ENCODE measurements around the gene KCNJ3.

The KCNJ3 gene

DNA sequence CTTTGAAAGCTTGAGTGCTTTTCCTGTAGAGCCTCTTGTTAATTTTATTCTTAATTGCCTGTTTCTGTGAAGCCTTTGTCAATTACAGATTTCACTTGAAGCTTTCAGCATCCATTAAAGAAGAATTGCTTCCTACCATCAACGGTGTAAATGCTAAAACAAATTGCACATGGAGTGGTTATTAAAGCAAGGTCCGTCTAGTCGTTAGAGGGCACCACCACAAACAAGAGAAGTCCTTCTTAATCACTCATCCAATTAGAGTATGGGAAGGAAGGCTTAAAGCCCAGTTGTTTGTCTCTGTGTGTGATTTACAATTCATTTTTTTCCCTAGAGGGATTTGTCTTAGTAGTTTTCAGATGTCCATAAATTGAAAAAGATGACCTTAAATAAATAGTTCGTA, 1.6 kb downstream of the KCNJ3 start:
- H3K4me3 ChIP-seq = peak overlapping the region in 1 of 7 experiments; percentile 33
- H3K27ac ChIP-seq = no peak overlapping the region

DNA sequence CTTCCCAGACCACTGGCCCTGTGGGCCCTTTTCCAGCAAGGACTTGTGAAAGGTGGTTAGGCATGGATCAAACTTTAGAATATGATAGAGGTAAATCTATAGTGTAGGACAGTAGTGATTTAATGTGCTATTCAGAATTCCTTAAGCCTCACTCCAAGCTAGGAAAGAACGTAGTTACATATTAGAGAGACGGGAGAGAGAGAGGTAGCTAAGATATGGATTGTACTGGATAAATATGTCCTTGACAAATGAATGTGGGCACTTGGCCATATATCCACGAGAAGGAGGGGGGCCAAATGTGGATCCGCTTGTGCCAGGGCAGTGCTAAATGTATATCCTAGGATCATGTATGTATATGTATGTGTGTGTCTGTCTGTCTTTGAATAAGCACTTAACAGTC, 6.5 kb downstream of the KCNJ3 start:
- peak overlapping the region in 1 of 21 experiments; percentile 42 for H3K27ac ChIP-seq

DNA sequence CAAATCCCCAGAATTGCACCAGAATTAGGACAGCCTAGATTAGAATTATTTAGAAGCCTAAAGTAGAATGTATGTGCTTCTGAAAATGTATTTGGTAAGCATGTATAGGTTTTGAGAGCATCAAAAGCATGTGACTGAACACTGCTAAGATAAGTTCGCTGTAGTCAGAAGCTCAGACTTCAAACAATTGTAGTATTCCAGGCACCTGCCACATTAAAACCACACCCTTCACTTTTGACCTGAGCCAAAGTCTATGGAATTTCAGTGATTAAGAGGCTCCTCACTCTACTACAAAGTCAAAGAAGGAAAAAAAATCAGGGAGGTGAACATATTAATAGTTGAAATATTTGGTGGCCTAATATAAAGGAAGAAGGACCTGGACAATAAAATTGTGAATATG, 8.2 kb downstream of the KCNJ3 start:
- Histone ChIP-seq H3K27ac (no peak overlapping the region), H3K4me3 (no peak overlapping the region)

More for the DNA sequence above, 6.5 kb downstream of the KCNJ3 start:
- H3K4me3 ChIP-seq = no peak overlapping the region

DNA sequence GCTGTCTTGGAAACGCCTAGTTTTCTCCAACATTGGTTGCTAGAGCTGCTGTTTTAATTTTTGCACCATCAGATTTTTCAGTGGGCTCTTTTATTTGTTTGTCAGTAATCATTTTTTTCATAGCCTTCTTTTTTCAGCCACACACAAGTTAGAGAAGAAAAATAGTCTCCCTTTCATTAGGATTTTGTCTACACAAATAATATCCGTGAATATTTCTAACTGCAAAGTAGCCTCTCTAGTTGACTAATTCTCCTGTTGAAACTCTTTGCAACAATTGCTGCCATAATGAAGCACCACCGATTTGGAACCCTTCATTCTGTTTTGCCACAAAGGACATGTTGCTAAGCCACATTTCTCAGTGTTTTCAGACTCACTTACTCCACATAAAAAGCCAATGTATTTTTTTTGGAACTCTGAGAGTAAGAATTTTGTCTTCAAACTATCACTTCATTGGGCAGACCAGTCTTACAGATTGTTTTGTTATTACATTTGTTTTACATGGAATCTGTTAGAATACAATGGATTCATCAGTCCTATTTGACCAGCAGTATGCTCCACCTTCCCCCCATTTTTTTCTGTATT, 9.6 kb downstream of the KCNJ3 start:
- Histone ChIP-seq H3K4me3 (no peak overlapping the region), H3K27ac (no peak overlapping the region)

DNA sequence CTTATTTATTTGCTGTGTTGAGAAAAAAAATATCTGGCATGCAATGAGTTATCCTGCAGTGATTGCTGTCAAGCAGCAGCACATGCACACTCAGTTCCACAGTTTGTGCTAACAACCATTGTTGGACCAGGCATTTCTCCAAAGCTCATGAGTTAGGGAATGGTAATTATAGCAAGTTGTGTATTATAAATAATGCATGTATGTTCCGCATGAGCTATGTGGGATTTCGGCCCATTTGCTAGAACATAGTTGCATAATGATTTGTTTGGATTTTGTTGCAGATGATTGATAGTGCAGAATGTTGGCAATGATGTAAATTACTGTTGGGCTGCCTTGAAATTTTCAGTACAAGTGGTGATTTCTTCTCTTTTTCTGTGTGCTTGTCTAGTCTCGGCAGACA, 10.7 kb downstream of the KCNJ3 start:
- Histone ChIP-seq H3K4me3 (peak overlapping the region in 1 of 7 experiments; percentile 9), H3K27ac (no peak overlapping the region)

DNA sequence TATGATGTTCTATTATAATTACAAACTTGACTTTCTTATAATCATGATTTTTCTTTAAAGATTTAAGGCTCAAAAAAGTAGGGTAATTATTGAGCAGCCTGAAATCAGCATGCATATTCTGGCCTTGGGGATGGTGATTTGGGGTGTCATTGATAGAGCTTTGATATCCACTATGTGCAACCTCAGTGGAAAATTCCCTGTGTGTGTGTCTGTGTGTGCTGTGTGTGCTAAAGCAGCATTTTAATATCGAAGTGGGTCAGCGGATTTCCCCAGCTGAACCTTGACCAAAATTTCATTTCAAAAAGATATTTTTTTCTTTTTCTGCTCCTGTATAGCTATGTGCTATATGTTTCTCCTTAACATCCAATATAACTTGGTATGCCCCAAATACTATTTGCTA, 11.6 kb downstream of the KCNJ3 start:
- peak overlapping the region in 1 of 7 experiments; percentile 9 for H3K4me3 ChIP-seq
- no peak overlapping the region for H3K27ac ChIP-seq

DNA sequence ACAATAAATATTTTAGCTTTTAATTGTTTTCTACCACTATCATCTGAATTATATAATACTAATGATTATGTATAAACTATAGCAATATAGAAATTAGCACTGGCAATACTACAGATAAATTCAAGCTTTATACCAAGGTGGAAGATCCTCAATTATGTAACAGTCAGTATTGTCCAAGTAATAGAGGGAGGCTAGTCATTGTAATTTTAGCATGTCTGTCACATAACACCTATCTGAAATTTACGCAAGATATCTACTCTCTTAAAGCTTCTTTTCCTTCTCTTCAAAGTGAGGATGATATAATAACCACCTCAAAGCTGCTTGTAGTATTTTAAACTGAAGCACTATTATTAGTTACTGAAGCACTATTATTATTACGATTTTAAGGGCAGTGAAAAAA, 12.2 kb downstream of the KCNJ3 start:
- Histone ChIP-seq H3K27ac (no peak overlapping the region), H3K4me3 (no peak overlapping the region)

DNA sequence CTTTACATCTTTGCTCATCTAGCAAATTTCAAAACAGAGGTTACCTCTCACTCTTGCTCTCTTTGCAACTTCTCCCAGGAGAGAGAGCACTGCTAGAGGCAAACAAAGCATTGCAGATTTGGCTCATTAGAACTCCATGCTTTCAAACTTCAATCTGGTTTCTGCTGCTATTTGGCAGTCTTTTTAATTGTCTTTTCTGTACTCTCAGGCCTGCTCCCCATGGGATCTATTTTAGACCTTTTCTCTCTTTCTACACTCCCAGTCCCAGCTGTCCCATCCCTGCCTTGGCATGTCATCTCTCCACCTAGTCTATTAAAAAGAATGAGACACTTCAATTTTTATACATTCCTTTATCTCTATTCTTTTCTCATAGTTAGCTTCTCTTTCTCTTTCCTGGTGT, 15.2 kb downstream of the KCNJ3 start:
- no peak overlapping the region for H3K27ac ChIP-seq
- H3K4me3 ChIP-seq = no peak overlapping the region

DNA sequence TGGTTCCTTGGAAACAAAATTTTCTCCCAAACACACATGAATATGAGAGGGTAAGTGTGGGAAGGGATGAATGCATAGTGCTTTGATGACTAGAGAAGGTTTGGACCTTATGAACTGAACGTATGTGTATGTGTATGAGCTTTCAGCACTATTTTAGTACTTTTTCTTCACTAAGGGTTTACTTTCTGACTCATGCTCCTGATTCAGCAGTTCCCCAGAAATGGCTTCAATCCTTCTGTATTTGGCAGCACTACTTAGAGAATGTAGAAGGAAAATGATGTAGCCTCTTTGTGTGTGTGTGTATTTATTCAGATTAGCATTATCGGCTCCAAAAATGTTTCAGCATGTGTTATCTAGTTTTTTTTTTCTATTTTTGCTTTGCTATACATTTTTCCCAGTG, 22.2 kb downstream of the KCNJ3 start:
- H3K27ac ChIP-seq = no peak overlapping the region
- no peak overlapping the region for H3K4me3 ChIP-seq

DNA sequence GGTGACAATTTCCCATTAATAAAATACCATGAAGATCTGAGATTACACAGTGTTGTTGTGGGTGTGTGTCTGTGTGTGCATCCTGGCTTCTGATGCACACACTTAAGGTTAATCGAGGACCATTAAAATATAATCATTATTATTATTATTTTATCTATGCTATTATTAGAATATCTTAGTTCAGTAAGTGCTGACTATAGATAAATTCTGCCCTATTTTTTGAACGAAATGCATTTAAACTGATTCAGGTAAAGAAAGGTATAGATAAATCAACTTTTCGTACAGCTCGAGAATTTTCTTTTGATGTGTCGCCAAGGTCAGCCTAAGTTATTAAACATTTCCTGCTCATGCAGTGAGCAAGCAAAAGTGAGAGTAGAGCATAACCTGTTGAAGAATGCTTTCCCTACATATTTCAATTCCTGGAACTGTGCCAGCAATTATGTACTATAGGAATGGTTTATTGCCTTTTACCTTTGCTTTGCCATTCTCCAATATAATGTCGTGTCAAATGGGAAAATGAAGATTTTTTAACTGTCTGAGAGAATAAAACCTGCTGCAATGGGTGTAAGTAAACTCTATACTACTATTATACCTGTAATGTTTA, 25.8 kb downstream of the KCNJ3 start:
- H3K27ac ChIP-seq = no peak overlapping the region
- H3K4me3 ChIP-seq = no peak overlapping the region

DNA sequence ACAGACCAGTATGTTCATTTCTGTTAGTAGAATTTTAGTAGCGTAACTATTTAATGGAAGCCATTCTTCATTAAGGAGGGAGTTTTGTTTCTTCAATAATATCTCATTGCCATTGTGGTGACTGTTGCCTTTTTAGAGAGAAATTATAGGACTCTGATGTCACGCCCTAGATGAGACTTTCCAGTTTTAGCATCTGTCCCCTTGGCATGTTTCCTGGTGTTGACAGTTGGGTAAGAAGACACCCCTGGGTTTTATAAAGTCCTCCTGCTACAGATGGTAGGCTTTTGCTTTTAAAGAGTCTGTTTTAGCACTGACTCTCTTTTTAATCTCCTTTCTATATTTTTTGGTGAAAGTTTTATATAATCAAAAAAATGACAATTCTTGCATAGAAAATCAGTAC, 41.9 kb downstream of the KCNJ3 start:
- no peak overlapping the region for H3K4me3 ChIP-seq
- no peak overlapping the region for H3K27ac ChIP-seq

DNA sequence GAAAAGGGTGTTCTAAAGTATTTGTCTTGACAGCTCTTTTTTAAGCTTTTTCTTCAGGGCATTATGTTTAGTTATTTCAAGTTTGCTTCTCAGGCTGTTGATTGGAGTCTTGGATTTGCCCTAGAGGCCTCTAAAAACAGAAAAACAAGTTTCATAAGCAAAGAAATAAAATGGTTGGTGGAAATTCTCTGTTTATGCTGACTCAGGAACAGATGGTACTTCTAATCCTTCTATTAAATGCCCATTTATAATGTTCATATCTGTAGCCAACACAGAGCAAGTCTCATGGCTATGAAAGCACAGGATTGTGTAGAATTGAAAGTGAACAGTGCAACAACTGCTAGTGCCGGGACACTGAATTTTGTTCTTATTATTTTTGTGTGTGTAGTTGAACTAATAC, 60.4 kb downstream of the KCNJ3 start:
- H3K27ac ChIP-seq = no peak overlapping the region

DNA sequence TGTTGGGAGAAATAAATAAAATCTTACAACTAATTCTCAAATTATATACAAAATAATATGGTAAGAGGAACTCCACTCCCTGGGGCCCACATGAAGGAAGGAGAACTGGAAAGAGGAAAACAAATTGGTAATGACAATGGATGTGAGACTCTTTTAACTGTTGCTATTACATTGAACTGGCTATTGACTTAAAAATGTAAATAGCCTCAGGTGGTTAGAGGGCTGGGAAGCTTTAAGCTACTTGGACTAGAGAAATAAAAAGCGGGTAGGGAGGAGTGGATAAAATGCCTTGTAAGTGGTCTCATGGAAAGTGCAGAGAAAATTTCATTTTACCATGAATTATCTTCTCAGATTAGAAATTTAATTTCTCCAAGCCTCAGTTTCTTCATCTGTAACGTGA, 64.1 kb downstream of the KCNJ3 start:
- no peak overlapping the region for H3K4me3 ChIP-seq
- no peak overlapping the region for H3K27ac ChIP-seq

More for the DNA sequence above, 60.4 kb downstream of the KCNJ3 start:
- H3K4me3 ChIP-seq = no peak overlapping the region

DNA sequence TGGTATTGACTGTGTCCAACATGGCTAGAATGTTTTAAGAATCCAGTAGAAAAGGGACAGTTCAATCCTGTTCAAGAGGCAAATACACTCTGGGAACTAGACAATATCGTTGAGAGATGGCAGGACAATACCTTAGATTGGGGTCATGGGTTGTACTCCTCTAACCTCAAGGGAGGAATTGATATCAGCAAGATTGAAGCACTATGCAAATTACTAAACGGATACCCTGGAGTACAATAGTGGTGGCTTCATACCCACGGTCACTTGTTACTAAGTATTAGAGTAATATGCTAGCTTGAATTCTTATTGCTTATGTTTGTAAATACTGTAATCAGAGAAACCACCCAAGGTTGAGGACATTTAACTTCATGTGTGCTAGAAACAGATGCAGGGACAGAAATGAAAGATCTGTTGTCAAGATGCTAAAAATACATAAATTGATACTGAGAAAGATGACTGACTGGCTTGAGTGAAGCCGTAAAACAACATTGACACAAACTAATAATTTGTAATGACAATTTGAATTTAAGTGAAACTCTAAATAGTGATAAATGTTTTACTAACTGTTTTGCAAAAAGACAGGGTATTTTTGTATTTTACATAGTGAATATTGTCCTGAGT, 73.3 kb downstream of the KCNJ3 start:
- no peak overlapping the region for H3K4me3 ChIP-seq
- H3K27ac ChIP-seq = no peak overlapping the region

DNA sequence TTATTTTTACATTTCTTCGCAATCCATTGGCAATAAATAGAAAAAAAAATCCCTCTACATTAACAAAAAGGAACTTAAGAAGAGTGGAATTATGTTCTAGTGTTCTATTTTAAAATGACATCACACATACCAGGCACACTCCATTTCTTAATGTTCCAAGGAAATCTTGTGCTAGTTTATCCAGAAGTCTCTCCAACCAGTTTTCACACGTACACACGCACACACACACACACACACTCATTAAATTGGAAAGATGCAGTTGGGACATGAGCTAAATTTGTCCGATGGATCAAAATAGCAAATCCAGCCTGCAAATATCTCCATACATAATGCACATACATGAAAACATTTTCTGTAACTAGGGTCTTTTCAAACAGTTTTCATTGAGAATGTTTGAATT, 78.3 kb downstream of the KCNJ3 start:
- no peak overlapping the region for H3K27ac ChIP-seq
- H3K4me3 ChIP-seq = no peak overlapping the region

DNA sequence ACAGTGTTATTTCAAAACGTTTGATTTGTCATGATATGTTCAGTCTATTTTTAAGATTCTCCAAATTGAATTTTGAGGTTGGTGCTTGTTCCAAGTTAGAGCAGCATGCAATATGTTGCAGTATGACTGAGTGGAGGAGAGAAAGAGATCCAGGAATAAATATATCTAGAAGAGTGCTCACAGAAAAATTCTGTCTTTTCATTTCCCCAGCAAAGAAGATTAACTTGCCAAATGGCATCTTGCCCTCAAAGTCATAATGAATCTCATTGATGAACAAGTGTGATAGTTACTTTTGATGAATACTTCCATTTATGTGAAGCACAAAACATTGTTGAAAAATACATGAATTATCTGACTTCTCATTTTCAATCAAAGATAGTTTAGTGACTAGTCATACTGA, 95.9 kb downstream of the KCNJ3 start:
- no peak overlapping the region for H3K4me3 ChIP-seq
- no peak overlapping the region for H3K27ac ChIP-seq

DNA sequence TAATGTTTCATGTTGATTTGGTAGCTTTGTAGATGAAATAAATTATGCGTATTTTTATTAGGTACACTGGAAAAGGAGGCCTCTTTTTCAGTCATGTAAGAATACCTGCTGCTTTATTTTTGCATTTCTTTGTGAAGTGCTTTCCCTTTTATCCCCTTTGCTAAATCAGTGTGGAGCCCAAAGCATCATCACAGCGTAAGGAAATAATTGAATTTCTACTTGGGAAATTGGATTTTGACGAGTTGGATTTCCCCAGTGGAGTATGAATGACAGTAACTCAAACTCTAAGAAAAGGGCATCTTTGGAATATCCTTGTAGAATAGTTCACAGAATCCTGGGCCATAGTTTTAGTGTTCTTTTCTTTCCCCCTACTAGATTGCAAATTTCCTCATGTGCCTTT, 97.2 kb downstream of the KCNJ3 start:
- no peak overlapping the region for H3K27ac ChIP-seq
- H3K4me3 ChIP-seq = no peak overlapping the region

DNA sequence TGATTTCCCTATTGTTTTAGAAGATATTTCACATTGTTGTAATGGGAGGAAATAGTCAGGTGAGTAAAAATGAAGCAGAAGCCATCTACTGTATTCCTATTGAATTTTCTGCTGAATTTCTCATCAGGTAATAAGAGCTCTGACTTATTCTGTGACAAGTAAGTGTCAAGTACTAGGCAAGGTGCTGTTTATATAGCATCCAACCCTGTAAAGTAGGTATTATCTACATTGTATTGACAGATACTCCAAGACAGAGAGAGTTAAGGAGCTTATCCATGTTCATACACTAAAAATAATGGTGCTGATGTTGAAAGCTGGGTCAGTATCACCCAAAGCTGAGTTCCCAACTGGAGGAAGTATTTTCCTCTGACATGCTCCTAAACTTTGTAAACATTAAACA, 106.0 kb downstream of the KCNJ3 start:
- Histone ChIP-seq H3K4me3 (no peak overlapping the region), H3K27ac (no peak overlapping the region)

DNA sequence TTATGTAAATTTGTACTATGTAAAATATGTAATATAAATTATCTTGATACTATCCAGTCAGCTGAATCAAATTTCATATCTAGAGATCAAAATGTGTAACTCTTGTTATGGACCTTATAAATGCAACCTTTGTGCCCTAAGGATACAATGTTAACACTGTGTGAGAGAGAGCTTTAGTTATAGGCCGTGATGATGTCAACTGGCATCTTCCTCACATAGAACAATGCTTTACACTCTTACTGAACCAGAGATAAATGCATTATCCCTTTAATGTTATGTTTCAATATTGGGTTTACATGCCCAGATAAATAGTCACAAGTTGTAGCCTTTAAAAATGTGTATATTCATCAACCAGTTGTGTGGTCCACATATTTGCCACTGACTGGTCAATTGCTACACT, 115.1 kb downstream of the KCNJ3 start:
- Histone ChIP-seq H3K27ac (no peak overlapping the region), H3K4me3 (no peak overlapping the region)

DNA sequence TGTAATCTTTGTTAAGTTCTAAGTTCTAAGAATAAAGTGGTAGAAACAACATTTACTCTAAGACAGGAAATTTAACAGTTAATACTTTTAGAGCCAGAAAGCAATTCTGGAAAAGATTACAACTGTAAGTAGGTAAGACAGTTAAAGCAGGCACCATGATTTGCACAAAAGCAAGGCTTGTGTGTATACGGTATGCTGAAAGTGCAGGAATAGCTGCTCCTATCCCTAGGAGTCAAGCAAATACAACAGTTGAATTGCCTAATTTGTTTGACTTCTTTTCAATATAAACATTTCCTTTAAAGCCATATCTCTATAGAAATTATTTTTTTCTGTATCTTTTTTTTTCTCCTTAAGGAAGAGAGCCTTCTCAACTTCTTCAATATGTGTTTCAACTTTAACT, 116.4 kb downstream of the KCNJ3 start:
- Histone ChIP-seq H3K4me3 (no peak overlapping the region), H3K27ac (no peak overlapping the region)

DNA sequence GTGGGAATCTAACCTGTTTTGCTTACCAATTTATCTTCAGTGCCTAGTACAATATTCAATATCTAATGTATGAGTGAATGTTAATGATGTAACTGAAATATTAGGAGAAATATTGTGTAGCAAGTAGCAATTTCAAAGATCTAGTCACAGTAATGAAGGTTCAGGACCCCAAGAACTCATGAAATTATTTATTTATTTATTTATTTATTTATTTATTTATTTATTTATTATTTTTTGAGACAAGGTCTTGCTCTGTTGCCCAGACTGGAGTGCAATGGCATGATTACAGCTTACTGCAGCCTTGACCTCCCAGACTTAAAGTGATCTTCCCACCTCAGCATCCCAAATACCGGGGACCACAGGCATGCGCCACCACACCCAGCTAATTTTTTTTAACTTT, 126.9 kb downstream of the KCNJ3 start:
- H3K27ac ChIP-seq = no peak overlapping the region

DNA sequence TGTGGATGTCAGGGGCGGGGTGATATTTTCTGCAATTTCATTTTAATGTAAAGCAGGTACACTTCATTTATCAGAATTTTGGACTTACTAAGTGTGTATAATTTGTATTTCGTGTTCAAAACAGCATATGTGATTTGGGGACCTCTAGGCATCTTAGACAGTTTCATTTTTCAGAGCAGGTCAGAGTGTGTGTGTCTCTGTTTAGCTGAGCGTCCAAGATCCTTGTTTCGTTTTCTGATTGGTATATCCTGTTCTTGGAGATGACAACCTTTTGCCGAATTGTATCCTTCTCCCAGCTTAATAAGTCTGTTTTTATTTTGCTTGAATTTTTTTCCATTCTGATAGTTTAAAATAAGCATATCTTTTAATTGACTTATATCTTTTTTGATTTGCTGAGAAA, 128.3 kb downstream of the KCNJ3 start:
- no peak overlapping the region for H3K4me3 ChIP-seq

More for the DNA sequence above, 126.9 kb downstream of the KCNJ3 start:
- H3K4me3 ChIP-seq = no peak overlapping the region

More for the DNA sequence above, 128.3 kb downstream of the KCNJ3 start:
- no peak overlapping the region for H3K27ac ChIP-seq

All from skin epidermis (tissue), 12 donors.